Calu3 (cell line): ENCODE data around the gene NXN. TPM values are rescaled to one million over a fixed set of nuclear protein-coding genes. Genes with fewer than 3 reads are reported as not detected.

Experiments
- BruUV-seq: library from RNA; stranded (reverse); fragments of 400-500 nt; replicated peaks from 2 replicates; lab custom pipeline; 2021; lab: Mats Ljungman, UMichigan
- CTCF ChIA-PET: fragments of 300-600 bp; sonication (Branson Sonifier 250); formaldehyde crosslinking; loops from one replicate; lab custom pipeline; 2022; ENCODE audit warnings: antibody characterized with exemption; lab: Charles Lee
- DNase-seq: peaks from one replicate; pipeline ENCODE4 v3.0.0; 2022
- H3K27ac Mint-ChIP-seq: one replicate; pipeline ENCODE4 v1.8.0; 2022; ENCODE audit warnings: mixed read lengths; ENCODE audit not compliant: unreplicated experiment
- H3K27me3 Mint-ChIP-seq: one replicate; pipeline ENCODE4 v1.8.0; 2022; ENCODE audit warnings: mixed read lengths; ENCODE audit not compliant: unreplicated experiment
- H3K36me3 Mint-ChIP-seq: one replicate; pipeline ENCODE4 v1.8.0; 2022; ENCODE audit warnings: mild to moderate bottlenecking, moderate library complexity, mixed read lengths; ENCODE audit not compliant: insufficient read depth, unreplicated experiment
- H3K4me1 Mint-ChIP-seq: one replicate; pipeline ENCODE4 v1.8.0; 2022; ENCODE audit warnings: mild to moderate bottlenecking, low read depth, mixed read lengths; ENCODE audit not compliant: unreplicated experiment
- H3K4me3 Mint-ChIP-seq: one replicate; pipeline ENCODE4 v1.8.0; 2022; ENCODE audit warnings: mild to moderate bottlenecking, low read depth, moderate library complexity, mixed read lengths; ENCODE audit not compliant: unreplicated experiment
- H3K9me3 Mint-ChIP-seq: one replicate; pipeline ENCODE4 v1.8.0; 2022; ENCODE audit warnings: low read depth, mixed read lengths; ENCODE audit not compliant: unreplicated experiment
- intact Hi-C: fragments of 100-400 bp; cut with micrococcal nuclease; formaldehyde crosslinking; loops from one replicate; pipeline ENCODE4 v1.10.0; 2022; ENCODE audit not compliant: unreplicated experiment
- total RNA-seq: library from RNA; stranded (reverse); gene quantifications from 2 replicates; pipeline ENCODE4 v1.2.3, GENCODE V29; 2022
- TF ChIP-seq, protein P1 (sequence below): fragments of 200-600 bp; IDR thresholded peaks from one replicate; pipeline ENCODE4 v1.8.0; 2022; ENCODE audit warnings: antibody characterized with exemption; ENCODE audit not compliant: unreplicated experiment

Gene NXN
- total RNA-seq, 1 experiment from 2014 or later = 1.8 TPM

DNA sequence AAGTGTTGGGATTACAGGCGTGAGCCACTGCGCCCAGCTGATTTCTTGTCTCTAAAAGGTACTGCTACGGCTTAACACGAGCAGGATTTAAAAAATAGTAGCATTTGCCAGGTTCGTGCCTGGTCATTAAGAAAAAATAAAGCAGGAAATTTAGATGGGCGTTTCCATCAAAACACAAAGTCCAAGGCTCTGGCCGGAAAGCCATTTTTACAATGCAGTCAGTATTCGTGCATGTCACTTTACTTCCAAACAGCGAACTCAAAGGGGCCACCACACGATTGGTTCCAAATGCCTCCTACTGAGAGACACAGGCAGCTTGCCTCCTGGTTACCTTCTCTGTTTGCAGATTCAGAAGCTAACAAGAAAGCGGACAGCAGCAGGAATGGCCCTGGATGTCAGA lies 131.2 kb downstream of the NXN start:
- no peak for DNase-seq
- H3K9me3 Mint-ChIP-seq = no peaks in the 10 kb centered on the region
- BruUV-seq = no TSS peak
- H3K4me1 Mint-ChIP-seq = no peaks in the 10 kb centered on the region
- no peak overlapping the region for H3K4me3 Mint-ChIP-seq
- intact Hi-C loops = no loop called here
- H3K27ac Mint-ChIP-seq = no peak overlapping the region
- CTCF ChIA-PET = interaction anchor here (0.6 kb wide), 1 partner anchor 60 kb away, joined by 3 read pairs; no protein-coding TSS in a partner anchor
- TF ChIP-seq, protein P1, sequence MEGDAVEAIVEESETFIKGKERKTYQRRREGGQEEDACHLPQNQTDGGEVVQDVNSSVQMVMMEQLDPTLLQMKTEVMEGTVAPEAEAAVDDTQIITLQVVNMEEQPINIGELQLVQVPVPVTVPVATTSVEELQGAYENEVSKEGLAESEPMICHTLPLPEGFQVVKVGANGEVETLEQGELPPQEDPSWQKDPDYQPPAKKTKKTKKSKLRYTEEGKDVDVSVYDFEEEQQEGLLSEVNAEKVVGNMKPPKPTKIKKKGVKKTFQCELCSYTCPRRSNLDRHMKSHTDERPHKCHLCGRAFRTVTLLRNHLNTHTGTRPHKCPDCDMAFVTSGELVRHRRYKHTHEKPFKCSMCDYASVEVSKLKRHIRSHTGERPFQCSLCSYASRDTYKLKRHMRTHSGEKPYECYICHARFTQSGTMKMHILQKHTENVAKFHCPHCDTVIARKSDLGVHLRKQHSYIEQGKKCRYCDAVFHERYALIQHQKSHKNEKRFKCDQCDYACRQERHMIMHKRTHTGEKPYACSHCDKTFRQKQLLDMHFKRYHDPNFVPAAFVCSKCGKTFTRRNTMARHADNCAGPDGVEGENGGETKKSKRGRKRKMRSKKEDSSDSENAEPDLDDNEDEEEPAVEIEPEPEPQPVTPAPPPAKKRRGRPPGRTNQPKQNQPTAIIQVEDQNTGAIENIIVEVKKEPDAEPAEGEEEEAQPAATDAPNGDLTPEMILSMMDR = no peak
- no peaks in the 10 kb centered on the region for H3K36me3 Mint-ChIP-seq
- peaks cover 41% of the 10 kb centered on the region for H3K27me3 Mint-ChIP-seq

DNA sequence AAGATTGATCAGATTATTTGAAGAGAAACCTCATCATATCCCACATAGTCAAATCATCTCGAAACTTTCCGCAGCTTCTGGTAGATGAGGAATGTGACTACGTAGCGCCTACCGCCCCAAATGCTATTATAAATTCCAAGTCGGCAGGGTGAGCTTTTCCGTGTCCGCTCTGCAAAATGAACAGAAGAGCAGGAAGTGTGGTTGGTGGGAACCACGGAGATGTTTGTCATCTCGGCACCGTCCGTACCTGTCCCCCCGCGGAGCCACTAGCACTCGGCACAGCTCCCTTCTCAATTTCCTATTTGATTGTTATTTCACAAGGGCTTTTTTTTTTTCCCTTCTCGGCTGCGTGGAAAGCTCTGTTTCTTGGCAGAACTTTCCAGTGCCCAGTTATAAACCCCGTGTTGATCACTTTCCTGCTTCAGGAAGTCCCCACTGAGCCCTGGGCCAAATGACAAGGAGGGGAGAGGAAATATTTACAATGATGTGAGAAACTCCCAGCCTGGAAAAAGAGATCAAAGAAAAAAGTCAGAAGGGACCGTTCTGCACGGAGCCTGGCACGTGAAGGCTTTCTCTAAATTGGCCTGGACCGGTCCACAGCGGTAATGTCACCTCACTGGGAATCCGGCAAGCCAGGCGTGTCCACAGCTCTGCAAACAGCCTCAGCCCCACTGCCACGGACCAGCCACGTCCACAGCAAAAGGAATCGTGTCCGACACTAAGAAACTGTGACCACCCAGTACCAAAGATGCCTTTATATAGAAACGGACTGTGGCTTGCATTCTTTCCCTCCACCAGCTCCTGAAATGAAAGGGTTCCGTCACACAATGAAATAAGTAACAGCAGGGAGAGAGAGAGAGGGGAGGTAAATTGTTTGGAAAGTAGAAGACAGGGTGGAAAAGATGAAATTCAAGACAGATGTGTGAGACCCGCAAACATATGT lies 132.4 kb downstream of the NXN start:
- TF ChIP-seq, protein P1 = no peak
- no peak overlapping the region for H3K27ac Mint-ChIP-seq
- H3K9me3 Mint-ChIP-seq = no peaks in the 10 kb centered on the region
- no TSS peak for BruUV-seq
- peaks cover 41% of the 10 kb centered on the region for H3K27me3 Mint-ChIP-seq
- intact Hi-C loops = no loop called here
- H3K4me1 Mint-ChIP-seq = no peaks in the 10 kb centered on the region
- H3K4me3 Mint-ChIP-seq = no peak overlapping the region
- CTCF ChIA-PET = no interaction called here
- no peaks in the 10 kb centered on the region for H3K36me3 Mint-ChIP-seq
- DNase-seq = no peak

DNA sequence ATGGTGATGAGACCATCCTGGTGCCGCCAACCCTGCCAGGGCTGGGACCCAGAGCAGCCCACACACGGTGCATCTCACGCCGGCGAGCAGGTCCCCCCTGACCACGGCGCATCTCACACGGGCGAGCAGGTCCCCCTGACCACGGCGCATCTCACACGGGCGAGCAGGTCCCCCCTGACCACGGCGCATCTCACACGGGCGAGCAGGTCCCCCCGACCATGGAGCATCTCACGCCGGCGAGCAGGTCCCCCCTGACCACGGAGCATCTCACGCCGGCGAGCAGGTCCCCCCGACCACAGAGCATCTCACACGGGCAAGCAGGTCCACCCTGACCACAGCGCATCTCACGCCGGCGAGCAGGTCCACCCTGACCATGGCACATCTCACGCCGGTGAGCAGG lies 138.3 kb downstream of the NXN start:
- Mint-ChIP-seq H3K36me3 (no peaks in the 10 kb centered on the region), H3K27ac (no peak overlapping the region), H3K27me3 (peaks cover 21% of the 10 kb centered on the region), H3K4me1 (no peaks in the 10 kb centered on the region), H3K4me3 (no peak overlapping the region), H3K9me3 (no peaks in the 10 kb centered on the region)
- intact Hi-C loops = no loop called here
- TF ChIP-seq, protein P1 = no peak
- DNase-seq = no peak
- BruUV-seq = no TSS peak
- CTCF ChIA-PET = no interaction called here

DNA sequence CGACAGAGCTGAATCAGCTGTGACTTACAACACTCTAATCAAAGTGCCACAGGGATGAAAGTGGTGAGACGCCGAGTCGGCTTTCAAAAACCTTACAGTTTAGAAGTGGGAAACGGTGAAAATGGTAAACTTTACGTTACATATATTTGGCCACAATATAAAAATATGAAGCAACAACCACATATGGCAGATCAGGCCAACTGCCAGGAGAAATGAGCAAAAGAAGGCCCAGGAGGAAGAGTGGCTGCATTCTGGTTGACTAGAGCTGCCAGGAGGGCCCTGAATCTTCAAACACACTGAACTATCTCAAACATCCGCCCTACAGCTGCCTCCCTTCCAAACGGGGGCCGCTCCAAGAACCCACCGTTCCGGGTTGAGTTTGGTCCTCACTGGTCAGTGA lies 141.1 kb downstream of the NXN start:
- Mint-ChIP-seq H3K4me3 (no peak overlapping the region), H3K36me3 (no peaks in the 10 kb centered on the region)
- CTCF ChIA-PET = no interaction called here

More for the DNA sequence above, 141.1 kb downstream of the NXN start:
- intact Hi-C loops = no loop called here
- TF ChIP-seq, protein P1 = no peak
- no peak overlapping the region for H3K27ac Mint-ChIP-seq
- H3K4me1 Mint-ChIP-seq = no peaks in the 10 kb centered on the region
- H3K9me3 Mint-ChIP-seq = no peaks in the 10 kb centered on the region
- DNase-seq = no peak
- H3K27me3 Mint-ChIP-seq = peaks cover 11% of the 10 kb centered on the region
- BruUV-seq = no TSS peak
